A549 (cell line): ENCODE measurements around the gene ASXL2. TPM values are rescaled to one million over a fixed set of nuclear protein-coding genes. Genes with fewer than 3 reads are reported as not detected.
A peak's percentile ranks its signal among the peaks of the same experiment; 100 is the strongest.

Source experiments
- ATAC-seq, 2 experiments: fragments of 200-7000 bp in 1 of 2; fragments of >200 bp in 1 of 2; cut with Nextera tagmentation in 1 of 2; cut with Tn5 transposase in 1 of 2; 3 replicates each; pipeline versions ENCODE4 v1.8.0 to v1.9.1; 2018 to 2020; ENCODE audit warnings: mild to moderate bottlenecking in 1 of 2, moderate library complexity in 1 of 2
- CTCF ChIA-PET: fragments of 300-600 bp; sonication (Branson Sonifier 250); formaldehyde crosslinking; extraction: SDS; loops from one replicate; lab custom pipeline; 2021; ENCODE audit warnings: antibody characterized with exemption, inconsistent platforms; lab: Yijun Ruan, JAX
- POLR2A ChIA-PET: fragments of 350-600 bp; formaldehyde crosslinking; extraction: SDS; loops from one replicate; lab custom pipeline; 2021; ENCODE audit warnings: antibody characterized with exemption, inconsistent platforms; lab: Yijun Ruan, JAX
- DNase-seq, 2 experiments: peaks; one replicate each; pipeline versions ENCODE4 v3.0.0 to v3.0.0-alpha.2; 2011 to 2016; ENCODE audit warnings: low read depth in 1 of 2, low spot score in 1 of 2
- FAIRE-seq: peaks from 2 replicates; lab custom pipeline; 2011; peaks lifted over from hg19 to GRCh38; lab: Jason Lieb, UNC
- H3K27ac ChIP-seq, 2 experiments: fragments of >200 bp; sonication (Bioruptor Twin); formaldehyde crosslinking; 3 replicates each; pipeline ENCODE4 v1.5.1; 2016 to 2017
- H3K4me1 ChIP-seq: fragments of >200 bp; sonication (Bioruptor Twin); formaldehyde crosslinking; 3 replicates; pipeline ENCODE4 v1.6.1; 2016
- H3K4me2 ChIP-seq: fragments of >200 bp; sonication (Bioruptor Twin); formaldehyde crosslinking; 3 replicates; pipeline ENCODE4 v1.6.1; 2016
- H3K4me3 ChIP-seq: fragments of >200 bp; sonication (Bioruptor Twin); formaldehyde crosslinking; 3 replicates; pipeline ENCODE4 v1.5.1; 2016
- H3K9me3 ChIP-seq: fragments of >200 bp; sonication (Bioruptor Twin); formaldehyde crosslinking; 3 replicates; pipeline ENCODE4 v1.6.1; 2016
- CBX2 ChIP-seq: fragments of 200-600 bp; sonication (generic); IDR thresholded peaks from 2 replicates; pipeline ENCODE4 v1.6.1; 2016; ENCODE audit warnings: low read depth, mild to moderate bottlenecking, borderline replicate concordance
- CEBPB ChIP-seq, 2 experiments: fragments of >200 bp in 1 of 2; sonication (Bioruptor Twin) in 1 of 2; formaldehyde crosslinking in 1 of 2; IDR thresholded peaks; 2 replicates each; pipeline ENCODE4 v1.6.1; 2012 to 2016
- FOSB ChIP-seq: fragments of 250-450 bp; sonication (Bioruptor Pico); IDR thresholded peaks from 2 replicates; pipeline ENCODE4 v1.5.0; 2020; ENCODE audit warnings: mild to moderate bottlenecking, moderate library complexity
- FOSL2 ChIP-seq, 2 experiments: fragments of 450-650 bp in 1 of 2; fragments of >200 bp in 1 of 2; sonication (Bioruptor Twin) in 1 of 2; formaldehyde crosslinking; IDR thresholded peaks; 2 replicates each; pipeline versions ENCODE4 v1.5.0 to v1.6.1; 2016 to 2020; ENCODE audit warnings: mild to moderate bottlenecking in 1 of 2, moderate library complexity in 1 of 2
- FOXS1 ChIP-seq: fragments of 250-450 bp; sonication (Bioruptor Pico); IDR thresholded peaks from 2 replicates; pipeline ENCODE4 v1.5.0; 2020; ENCODE audit warnings: mild to moderate bottlenecking, moderate library complexity
- HEYL ChIP-seq: fragments of 250-450 bp; sonication (Bioruptor Pico); IDR thresholded peaks from 2 replicates; pipeline ENCODE4 v1.8.0; 2021; ENCODE audit warnings: mild to moderate bottlenecking, moderate library complexity
- HOXB5 ChIP-seq: fragments of 250-450 bp; sonication (Bioruptor Pico); IDR thresholded peaks from 2 replicates; pipeline ENCODE4 v1.5.0; 2020; ENCODE audit warnings: mild to moderate bottlenecking, moderate library complexity
- JUN ChIP-seq, 2 experiments: fragments of >200 bp; sonication (Bioruptor Twin); formaldehyde crosslinking; IDR thresholded peaks; 2 replicates in 1 of 2; 3 replicates in 1 of 2; pipeline ENCODE4 v1.6.1; 2016 to 2017
- KDM1A ChIP-seq: fragments of 200-600 bp; sonication (generic); IDR thresholded peaks from 2 replicates; pipeline ENCODE4 v1.6.1; 2016; ENCODE audit warnings: low read depth, mild to moderate bottlenecking
- KDM5A ChIP-seq: fragments of 200-600 bp; sonication (generic); IDR thresholded peaks from 2 replicates; pipeline ENCODE4 v1.6.1; 2016; ENCODE audit warnings: antibody characterized with exemption, mild to moderate bottlenecking
- MAX ChIP-seq: IDR thresholded peaks from 2 replicates; pipeline ENCODE4 v1.6.1; 2012
- MYC ChIP-seq: IDR thresholded peaks from 2 replicates; pipeline ENCODE4 v1.6.1; 2012; ENCODE audit warnings: mild to moderate bottlenecking, inconsistent platforms, low read length, improper control_type of control experiment, borderline replicate concordance
- NR3C1 ChIP-seq: fragments of >200 bp; sonication (Bioruptor Twin); formaldehyde crosslinking; IDR thresholded peaks from 3 replicates; pipeline ENCODE4 v1.6.1; 2017
- PBX3 ChIP-seq: IDR thresholded peaks from 2 replicates; pipeline ENCODE4 v1.6.1; 2012
- POLR2A ChIP-seq: IDR thresholded peaks from 2 replicates; pipeline ENCODE4 v1.6.1; 2012; ENCODE audit warnings: mild to moderate bottlenecking, low read length
- POLR2AphosphoS2 ChIP-seq: conservative IDR thresholded peaks from 2 replicates; pipeline ENCODE4 v1.6.1; 2012; ENCODE audit warnings: low read length, improper control_type of control experiment, inconsistent platforms
- REST ChIP-seq: fragments of 200-600 bp; sonication (generic); IDR thresholded peaks from 2 replicates; pipeline ENCODE4 v1.6.1; 2016; ENCODE audit warnings: antibody characterized with exemption, mild to moderate bottlenecking, moderate library complexity
- RFX5 ChIP-seq: fragments of 450-650 bp; IDR thresholded peaks from 2 replicates; pipeline ENCODE4 v1.7.1; 2014; ENCODE audit warnings: antibody characterized with exemption, mild to moderate bottlenecking, moderate library complexity
- RNF2 ChIP-seq: fragments of 200-600 bp; sonication (generic); IDR thresholded peaks from 2 replicates; pipeline ENCODE4 v1.6.1; 2016; ENCODE audit warnings: low read depth, mild to moderate bottlenecking, antibody characterized with exemption, moderate library complexity, borderline replicate concordance
- TP53 ChIP-seq: fragments of 250-450 bp; sonication (Bioruptor Pico); IDR thresholded peaks from 2 replicates; pipeline ENCODE4 v1.5.0; 2021; ENCODE audit warnings: mild to moderate bottlenecking, moderate library complexity
- WGBS: methylation state at CpG from one replicate; pipeline ENCODE4 v1.1.6; 2017; ENCODE audit errors: missing lambda C conversion rate; 5-methylcytosine and 5-hydroxymethylcytosine counted together
- polyA plus RNA-seq, 4 experiments: library from polyadenylated mRNA; depleted of rRNA in 3 of 4; stranded (reverse); fragments of >200 nt; fragmentation: RNase III in 1 of 4; extraction: RNeasy Plus Mini Kit Qiagen cat#74134 plus additional on column Dnase treatment in 1 of 4; gene quantifications; 2 replicates in 3 of 4; 3 replicates in 1 of 4; pipeline ENCODE4 v1.2.3, GENCODE V29; 2011 to 2017

The ASXL2 gene
- polyA plus RNA-seq, 2 of the 4 experiments (the other 2 are of a cell fraction), result 10.3 to 26.4 TPM

GRCh38 chr2:25710750-25711149 is 167.5 kb downstream of the ASXL2 start:
- Histone ChIP-seq H3K4me2 (peak overlapping the region; percentile 71; the same call in 1 of the 3 replicates), H3K4me1 (peaks cover 12% of the 10 kb centered on the region; the same call in 2 of the 3 replicates), H3K9me3 (no peaks in the 10 kb centered on the region), H3K4me3 (no peak overlapping the region), H3K27ac (no peak overlapping the region)
- CTCF ChIA-PET, result interaction anchor here (0.6 to 5.8 kb wide), 7 partner anchors 11 to 112 kb away, joined by 3 to 46 read pairs (median 5); no protein-coding TSS in a partner anchor
- ATAC-seq (no peak), DNase-seq (no peak), FAIRE-seq (no peak)
- WGBS, result 91% methylated on average over 3 of the region's 3 CpGs
- no peak for TF ChIP-seq POLR2AphosphoS2
- no peak for TF ChIP-seq REST
- TF ChIP-seq POLR2A, result no peak
- no peak for TF ChIP-seq PBX3
- TF ChIP-seq HOXB5, result no peak
- no peak for TF ChIP-seq RFX5
- no peak for TF ChIP-seq CBX2
- no peak for TF ChIP-seq KDM1A
- TF ChIP-seq MAX, result no peak
- no peak for TF ChIP-seq KDM5A
- TF ChIP-seq RNF2, result no peak
- no peak for TF ChIP-seq JUN (IDR thresholded peaks at IDR 0.05)
- TF ChIP-seq MYC, result no peak
- TF ChIP-seq TP53 (CRISPR knock-in tag), result no peak
- no peak for TF ChIP-seq FOXS1 (CRISPR knock-in tag)
- POLR2A ChIA-PET, result no interaction called here

GRCh38 chr2:25709349-25709748 is 168.9 kb downstream of the ASXL2 start:
- ChIA-PET CTCF (interaction anchor here (0.6 to 5.8 kb wide), 9 partner anchors 9 to 620 kb away, joined by 3 to 46 read pairs (median 5); no protein-coding TSS in a partner anchor), POLR2A (interaction anchor here (1.2 kb wide), 1 partner anchor 9 kb away, joined by 3 read pairs; no protein-coding TSS in a partner anchor)
- H3K4me1 ChIP-seq, result peaks cover 12% of the 10 kb centered on the region; the same call in 2 of the 3 replicates
- no peak for DNase-seq
- H3K27ac ChIP-seq, result no peak overlapping the region
- no peak for ATAC-seq
- no peak for FAIRE-seq
- H3K4me3 ChIP-seq, result peak overlapping the region; percentile 38; the same call in 1 of the 3 replicates
- H3K4me2 ChIP-seq, result peak overlapping the region; percentile 71
- TF ChIP-seq FOSL2 (IDR thresholded peaks at IDR 0.05) (no peak), FOSL2 (CRISPR knock-in tag; IDR thresholded peaks at IDR 0.05) (no peak), FOSB (CRISPR knock-in tag) (no peak), HEYL (CRISPR knock-in tag) (no peak), CEBPB (IDR thresholded peaks at IDR 0.05) (no peak), NR3C1 (no peak), JUN (IDR thresholded peaks at IDR 0.05) (no peak)
- no peaks in the 10 kb centered on the region for H3K9me3 ChIP-seq
- 56% methylated on average over 2 of the region's 2 CpGs for WGBS
